ENCODE data around the gene TOM1L2.

DNA sequence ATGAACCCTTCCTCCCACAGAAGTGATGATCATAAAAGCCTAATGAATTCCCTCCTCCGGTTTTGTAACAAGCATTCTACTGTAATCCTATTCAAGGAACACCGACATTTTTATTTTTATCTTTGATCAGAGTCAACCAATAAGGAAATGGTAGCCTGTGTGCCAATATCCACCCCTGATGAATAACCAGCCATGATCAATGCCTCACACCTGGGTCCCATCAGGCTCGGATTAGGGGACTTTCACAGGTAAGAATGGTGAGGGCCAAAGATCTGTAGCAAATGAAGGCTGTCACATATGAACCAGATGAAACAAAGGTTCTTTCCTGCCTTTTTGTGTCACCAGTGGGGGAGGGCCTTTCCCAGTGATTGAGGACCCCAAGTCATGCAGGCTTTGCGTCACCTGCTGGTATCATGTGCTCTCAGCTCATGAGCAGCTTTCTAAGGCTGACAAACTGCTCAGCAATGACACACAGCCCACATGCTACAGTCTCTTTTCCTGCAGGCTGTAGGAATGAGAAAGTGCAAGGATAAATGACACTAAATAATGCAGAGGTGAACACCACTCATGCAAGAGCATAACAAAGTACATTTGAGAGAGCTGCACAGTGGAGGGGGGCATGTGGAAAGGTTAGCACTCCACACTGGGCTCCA lies 34.9 kb downstream of the TOM1L2 start:
- TF ChIP-seq, protein P1, sequence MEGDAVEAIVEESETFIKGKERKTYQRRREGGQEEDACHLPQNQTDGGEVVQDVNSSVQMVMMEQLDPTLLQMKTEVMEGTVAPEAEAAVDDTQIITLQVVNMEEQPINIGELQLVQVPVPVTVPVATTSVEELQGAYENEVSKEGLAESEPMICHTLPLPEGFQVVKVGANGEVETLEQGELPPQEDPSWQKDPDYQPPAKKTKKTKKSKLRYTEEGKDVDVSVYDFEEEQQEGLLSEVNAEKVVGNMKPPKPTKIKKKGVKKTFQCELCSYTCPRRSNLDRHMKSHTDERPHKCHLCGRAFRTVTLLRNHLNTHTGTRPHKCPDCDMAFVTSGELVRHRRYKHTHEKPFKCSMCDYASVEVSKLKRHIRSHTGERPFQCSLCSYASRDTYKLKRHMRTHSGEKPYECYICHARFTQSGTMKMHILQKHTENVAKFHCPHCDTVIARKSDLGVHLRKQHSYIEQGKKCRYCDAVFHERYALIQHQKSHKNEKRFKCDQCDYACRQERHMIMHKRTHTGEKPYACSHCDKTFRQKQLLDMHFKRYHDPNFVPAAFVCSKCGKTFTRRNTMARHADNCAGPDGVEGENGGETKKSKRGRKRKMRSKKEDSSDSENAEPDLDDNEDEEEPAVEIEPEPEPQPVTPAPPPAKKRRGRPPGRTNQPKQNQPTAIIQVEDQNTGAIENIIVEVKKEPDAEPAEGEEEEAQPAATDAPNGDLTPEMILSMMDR (IDR thresholded peaks at IDR 0.05): no peak
- TF ChIP-seq EZH2 (IDR thresholded peaks at IDR 0.05) (no peak), EZH2phosphoT487 (IDR thresholded peaks at IDR 0.05) (no peak)
